Forelimb muscle (tissue), 1 donor: ENCODE measurements around the gene CCDC3. TPM values are rescaled to one million over a fixed set of nuclear protein-coding genes. Genes with fewer than 3 reads are reported as not detected.
A peak's percentile ranks its signal among the peaks of the same experiment; 100 is the strongest.
"Not testable (repeated sequence)": the region's sequence is repeated elsewhere in the genome, so short reads cannot be mapped to it uniquely, and the experiment has no call there.

ENCODE experiments used
- DNase-seq: peaks from one replicate; pipeline ENCODE4 v3.0.0-alpha.2; 2013; ENCODE audit warnings: low read depth
- polyA plus RNA-seq: library from polyadenylated mRNA; unstranded; fragments of 120-200 nt; gene quantifications from one replicate; pipeline ENCODE4 v1.2.1, GENCODE V29; 2013; ENCODE audit not compliant: insufficient read length

Gene CCDC3
- 14.6 TPM for polyA plus RNA-seq

DNA sequence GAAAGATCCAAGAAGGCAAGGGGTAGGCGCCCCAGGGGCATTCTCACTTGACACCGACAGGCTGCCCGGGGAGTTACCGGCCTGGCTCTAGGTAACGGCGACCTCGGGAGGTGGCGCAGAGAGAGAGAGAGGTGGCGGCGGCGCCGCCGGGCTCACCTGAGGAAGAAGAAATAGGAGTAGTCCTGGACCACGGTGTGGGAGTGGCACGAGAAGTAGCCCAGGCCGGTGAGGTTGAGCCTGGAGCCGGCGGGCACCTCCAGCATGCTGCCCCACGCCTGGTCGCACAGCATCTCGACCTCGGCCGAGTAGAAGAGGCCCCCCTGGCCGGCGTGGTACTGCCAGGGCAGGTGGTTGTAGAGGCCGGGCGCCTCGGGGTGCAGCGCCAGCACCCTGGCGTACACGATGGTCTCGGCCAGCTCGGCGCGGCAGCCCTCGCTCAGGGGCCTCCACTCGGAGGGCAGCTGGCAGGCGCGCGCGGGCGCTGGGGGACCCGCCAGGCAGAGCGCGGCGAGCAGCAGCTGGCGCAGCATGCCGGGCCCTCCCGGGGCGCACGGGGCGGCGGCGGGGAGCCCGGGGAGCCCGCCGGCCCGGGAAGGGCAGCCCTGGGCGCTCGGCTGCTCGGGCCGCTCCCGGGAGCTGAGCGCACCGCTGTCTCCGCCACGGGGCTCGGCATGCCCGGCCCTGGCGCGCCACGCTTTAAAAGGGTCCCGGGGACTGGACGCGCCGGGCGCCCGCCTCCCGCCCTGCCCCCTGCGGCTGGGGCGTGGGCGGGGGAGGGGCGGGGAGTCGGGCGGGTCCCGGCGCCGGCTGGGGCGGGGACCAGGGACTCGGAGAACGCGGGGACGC is at the start of gene CCDC3:
CCDC3 (minus strand) TSS at position 673 of the 846 bp plus-strand sequence; CDS start at position 530, 143 bp downstream.
- no peak for DNase-seq

DNA sequence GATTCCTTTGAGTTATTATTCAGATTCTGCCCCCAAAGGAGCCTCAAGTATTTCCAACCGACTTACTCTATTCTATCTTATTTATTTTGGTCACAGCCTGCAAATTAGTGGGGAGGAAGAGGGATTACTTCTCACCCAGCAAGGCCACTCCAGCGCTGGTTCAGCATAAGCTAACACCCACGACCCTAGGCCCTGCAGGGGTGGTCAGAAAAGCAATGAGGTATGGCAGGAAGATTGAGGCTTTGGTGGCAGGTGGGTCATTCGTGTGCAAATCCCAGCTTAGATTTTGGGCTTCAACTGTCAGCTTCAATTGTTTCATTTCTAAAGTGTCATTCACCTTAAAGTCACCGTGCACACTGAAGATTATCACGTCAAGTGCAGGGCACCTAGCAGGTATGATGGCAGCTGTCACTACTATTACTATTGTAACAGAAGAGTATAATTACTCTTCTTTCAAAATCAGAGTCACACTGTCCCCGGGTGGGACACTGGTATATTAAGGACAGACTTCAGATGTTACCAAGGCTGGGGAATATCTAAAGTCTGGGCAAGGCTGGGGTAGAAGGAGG is 49.7 kb upstream of the CCDC3 start:
- DNase-seq, result no peak

DNA sequence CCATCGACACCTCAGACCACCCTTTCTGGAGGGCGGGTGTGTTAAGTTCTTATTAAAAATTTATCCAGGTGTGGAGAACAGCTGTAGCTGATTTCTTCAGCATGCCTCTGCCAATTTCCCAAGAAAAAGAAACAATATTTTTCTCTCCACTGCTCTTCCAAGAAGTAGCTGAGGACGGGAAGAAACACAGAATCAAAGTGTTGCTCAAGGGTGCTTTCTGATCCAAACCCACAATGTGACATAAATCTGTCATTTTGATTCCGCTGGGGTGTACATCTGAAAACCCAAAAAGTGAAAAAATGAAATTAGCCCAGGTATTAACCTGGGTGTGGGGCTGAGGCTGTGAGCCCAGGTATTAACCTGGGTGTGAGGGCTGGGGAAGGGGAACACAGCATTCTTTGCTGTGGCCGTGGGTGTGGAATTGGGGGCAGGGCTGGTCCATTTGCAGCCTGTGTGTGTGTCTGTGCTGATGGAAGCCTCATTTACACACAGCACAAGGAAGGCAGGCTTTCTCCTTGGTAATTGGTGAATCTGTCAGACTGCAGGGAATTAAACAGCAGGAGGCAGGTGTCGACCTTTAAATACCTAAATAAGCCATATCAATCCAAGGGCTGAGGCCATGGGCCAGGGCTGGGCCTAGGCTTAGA is 48.4 kb upstream of the CCDC3 start:
- no peak for DNase-seq

DNA sequence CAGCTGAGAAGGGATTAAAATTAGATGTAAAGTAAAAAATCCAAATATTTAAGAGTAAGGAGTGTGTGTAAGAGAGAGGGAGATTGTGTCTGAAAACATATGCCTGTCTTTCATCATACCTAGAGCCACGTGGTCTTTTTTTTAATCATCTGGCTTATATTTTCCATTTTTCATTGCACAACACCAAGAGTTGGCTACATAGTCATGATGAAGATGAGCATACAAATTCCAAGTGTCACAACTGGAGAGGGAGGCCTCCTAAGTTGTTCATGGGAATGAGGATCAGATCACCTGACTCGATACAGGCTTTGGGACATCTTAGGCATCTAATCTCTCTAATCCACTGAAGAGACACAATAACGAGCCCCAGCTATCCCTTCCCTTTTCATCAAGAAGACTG is 47.2 kb upstream of the CCDC3 start:
- no peak for DNase-seq

- no peak for DNase-seq
These were observed 46.2 kb upstream of the CCDC3 start for GRCh38 chr10:13047529-13048206.

DNA sequence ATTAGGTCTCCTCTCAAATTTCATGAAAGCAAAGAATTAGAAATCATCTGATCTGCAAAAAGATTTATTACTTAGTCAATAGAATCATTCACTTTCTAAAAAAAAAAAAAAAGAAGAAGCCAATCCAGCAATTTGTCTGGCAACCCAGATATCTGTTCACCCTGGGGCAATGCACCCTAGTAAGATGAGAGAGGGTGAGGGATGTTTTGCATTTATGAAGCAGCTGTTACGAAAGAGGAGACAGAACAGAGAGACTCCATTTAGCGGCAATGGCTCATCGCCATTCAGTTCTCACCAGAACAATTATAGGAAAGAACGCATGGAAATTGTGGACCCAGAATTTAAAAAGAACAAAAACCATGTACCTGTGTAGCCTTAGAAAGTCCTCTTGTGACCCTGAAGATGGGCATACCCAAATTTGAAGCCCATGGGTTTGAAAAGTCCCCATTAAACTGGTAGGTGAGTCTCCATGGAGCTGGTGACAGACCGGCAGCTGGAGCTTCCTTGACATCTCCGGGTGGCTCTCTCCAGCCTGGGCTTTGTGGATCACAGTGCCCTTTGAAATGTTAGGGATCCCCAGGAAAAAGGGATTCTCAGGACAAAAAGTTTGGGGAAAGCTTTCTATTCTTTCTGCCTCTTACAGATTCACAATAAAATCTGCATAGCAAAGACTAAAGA is 45.5 kb upstream of the CCDC3 start:
- no peak for DNase-seq

- no peak for DNase-seq
These were observed 42.0 kb upstream of the CCDC3 start for GRCh38 chr10:13043520-13043919.

DNA sequence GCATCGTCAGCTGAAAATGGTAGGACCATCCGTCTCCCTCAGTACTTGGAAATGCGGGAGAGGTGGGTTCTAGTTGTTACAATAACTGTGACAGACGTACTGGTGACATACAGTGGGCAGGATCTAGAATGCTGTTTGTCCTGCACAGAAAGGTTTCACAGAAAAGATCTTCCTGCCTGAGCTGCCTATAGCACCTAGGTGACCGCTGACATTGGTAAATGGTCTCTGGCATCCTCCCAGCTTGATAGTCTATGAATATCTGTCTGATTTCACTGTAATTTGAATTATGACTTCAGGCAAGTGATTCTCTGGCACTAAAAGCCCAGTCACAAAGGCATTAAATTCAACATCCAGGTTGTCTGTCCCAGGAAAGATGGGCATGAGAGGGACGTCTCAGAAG is 38.2 kb upstream of the CCDC3 start:
- DNase-seq, result no peak

- DNase-seq, result no peak
These were observed 36.9 kb upstream of the CCDC3 start for GRCh38 chr10:13038391-13038790.

DNA sequence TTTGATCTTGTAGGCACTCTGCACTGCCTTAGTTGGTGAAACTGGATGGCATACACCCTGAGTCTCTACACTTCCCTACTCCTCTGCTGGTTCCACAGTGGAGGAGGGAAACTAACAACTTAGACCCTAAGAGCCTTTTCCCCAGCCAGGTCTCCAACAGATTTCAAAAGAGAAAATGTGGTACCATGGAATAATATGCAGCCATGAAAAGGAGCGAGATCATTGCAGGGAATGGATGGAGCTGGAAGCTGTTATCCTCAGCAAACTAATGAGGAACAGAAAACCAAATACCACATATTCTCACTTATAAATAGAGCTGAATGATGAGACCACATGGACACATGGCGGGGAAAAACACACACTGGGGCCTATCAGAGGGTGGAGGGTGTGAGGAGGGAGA is 36.3 kb upstream of the CCDC3 start:
- no peak for DNase-seq

DNA sequence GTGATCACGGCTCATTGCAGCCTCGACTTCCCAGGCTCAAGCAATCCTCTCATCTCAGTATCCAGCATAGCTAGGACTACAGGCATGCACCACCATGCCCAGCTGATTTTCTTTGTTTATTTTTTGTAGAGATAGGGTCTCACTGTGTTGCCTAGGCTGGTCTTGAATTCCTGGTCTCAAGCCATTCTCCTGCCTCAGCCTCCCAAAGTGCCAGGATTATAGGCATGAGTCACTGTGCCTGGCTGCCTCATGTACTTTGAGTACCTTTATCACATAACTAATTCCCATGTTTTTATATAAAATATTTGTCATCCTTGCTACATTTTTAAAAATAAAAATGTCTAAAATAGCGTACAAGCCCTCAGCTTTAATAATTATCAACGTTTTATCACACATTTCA is 35.3 kb upstream of the CCDC3 start:
- no peak for DNase-seq

DNA sequence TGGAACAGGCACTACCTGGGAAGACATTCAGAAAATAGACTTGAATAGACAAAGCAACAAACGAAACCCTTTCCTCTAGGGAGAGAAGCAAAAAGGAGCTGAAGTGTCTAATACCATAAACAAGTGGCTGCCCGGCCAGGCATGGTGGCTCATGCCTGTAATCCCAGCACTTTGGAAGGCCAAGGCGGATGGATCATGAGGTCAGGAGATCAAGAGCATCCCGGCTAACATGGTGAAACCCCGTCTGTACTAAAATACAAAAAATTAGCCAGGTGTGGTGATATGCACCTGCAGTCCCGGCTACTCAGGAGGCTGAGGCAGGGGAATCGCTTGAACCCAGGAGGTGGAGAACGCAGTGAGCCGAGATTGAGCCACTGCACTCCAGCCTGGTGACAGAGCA is 34.2 kb upstream of the CCDC3 start:
- not testable (repeated sequence) for DNase-seq

GRCh38 chr10:13026873-13027272 is 25.4 kb upstream of the CCDC3 start:
- DNase-seq, result no peak

GRCh38 chr10:13023754-13024153 is 22.2 kb upstream of the CCDC3 start:
- DNase-seq, result no peak

GRCh38 chr10:13019280-13019679 is 17.8 kb upstream of the CCDC3 start:
- DNase-seq, result no peak

- no peak for DNase-seq
These were observed 16.7 kb upstream of the CCDC3 start for GRCh38 chr10:13018171-13018570.

DNA sequence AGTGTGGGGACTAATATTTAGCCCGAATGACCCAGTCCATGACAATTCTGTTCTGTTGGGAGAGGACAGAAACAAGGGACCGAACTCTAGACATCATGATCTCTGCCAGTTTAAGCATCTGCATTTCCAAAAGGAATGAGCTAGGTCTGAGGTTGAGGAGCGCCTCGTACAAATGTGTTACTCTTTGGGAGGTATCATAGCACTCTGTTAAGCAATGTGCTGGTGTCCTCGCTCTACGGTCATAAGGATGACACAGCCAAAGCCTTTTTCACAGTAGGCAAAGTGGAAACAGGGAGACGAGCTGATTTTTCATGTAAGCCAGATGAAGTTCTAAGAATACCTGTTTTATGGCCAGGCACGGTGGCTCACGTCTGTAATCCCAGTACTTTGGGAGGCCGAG is 15.4 kb upstream of the CCDC3 start:
- DNase-seq, result no peak

- no peak for DNase-seq
These were observed 14.9 kb upstream of the CCDC3 start for GRCh38 chr10:13016426-13016825.

DNA sequence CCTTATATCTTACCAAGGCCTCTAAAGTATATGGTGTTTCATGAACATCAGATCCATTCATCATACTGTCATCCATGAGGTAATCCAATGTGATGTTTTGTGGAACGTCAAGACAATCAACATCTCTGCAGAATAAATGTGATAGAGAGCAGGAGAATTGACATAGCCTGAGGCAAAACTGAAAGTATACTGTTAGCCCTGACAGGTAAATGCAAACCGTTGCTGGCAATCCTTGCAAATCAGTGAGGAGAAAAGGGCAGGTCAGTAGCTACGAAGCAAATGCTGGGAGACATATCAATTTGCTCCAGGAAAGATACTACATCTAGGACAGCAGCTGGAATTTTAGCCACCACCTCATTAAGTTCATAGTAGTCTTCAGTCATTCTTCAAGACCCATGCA is 4.5 kb upstream of the CCDC3 start:
- no peak for DNase-seq

DNA sequence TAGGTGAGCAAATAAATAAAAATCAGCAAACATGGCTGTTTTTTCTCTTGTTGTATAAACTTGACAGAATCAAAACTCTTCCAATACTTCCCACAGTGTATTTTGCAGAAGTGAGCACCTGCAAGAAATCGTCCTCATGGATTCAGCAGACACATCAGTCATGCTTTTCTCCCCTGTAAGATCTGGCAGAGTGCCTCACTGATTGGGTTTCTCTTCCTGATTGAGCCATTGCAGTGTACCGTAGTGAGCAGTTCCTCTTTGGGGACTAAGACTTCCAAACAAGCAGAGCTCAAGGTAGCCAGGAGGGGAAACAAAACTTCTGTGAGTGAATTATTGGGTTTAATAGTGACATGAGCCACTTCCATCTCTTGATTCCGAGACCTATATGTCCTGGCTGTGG is 2.2 kb upstream of the CCDC3 start:
- DNase-seq, result no peak

DNA sequence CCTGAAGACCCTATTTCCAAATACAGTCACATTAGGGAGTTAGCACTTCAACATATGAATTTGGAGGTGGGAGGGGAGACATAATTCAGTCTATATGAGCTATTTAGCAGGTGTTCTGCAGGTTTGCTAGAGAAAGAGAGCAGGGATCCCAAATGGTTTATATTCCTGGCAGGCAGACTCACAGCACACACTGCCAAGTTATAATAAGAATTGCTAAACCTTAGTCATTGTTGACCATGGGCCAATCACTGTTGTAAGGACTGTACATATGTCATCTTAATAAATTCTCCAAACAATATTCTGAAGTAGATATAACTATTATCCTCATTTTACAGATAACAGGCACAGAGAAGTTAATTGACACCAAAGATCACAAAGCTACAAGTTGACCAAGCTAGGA is 1.5 kb upstream of the CCDC3 start:
- DNase-seq, result peak; percentile 47

- DNase-seq, result no peak
These were observed 337 bp upstream of the CCDC3 start for GRCh38 chr10:13001887-13002212.
